WERI-Rb-1 (cell line): Measurements from ENCODE around the gene WBP2.
"Not testable (repeated sequence)": the region's sequence is repeated elsewhere in the genome, so short reads cannot be mapped to it uniquely, and the experiment has no call there.

ENCODE experiments used
- DNase-seq: peaks from one replicate; pipeline ENCODE4 v3.0.0-alpha.2; 2020
- H3K27ac ChIP-seq: fragments of 250-450 bp; sonication (Bioruptor Pico); 2 replicates; pipeline ENCODE4 v1.5.1; 2020; ENCODE audit warnings: mild to moderate bottlenecking, moderate library complexity
- H3K27me3 ChIP-seq: fragments of 250-450 bp; sonication (Bioruptor Pico); 2 replicates; pipeline ENCODE4 v1.5.1; 2021; ENCODE audit warnings: mild to moderate bottlenecking, low read depth, moderate library complexity; ENCODE audit not compliant: insufficient read depth, severe bottlenecking
- H3K36me3 ChIP-seq: fragments of 250-450 bp; sonication (Bioruptor Pico); 2 replicates; pipeline ENCODE4 v1.5.1; 2020; ENCODE audit warnings: mild to moderate bottlenecking, moderate library complexity
- H3K4me3 ChIP-seq: 2 replicates; pipeline ENCODE4 v1.5.1; 2011; ENCODE audit warnings: low read depth, mild to moderate bottlenecking, control low read depth, low read length
- H3K9me3 ChIP-seq: fragments of 250-450 bp; sonication (Bioruptor Pico); 2 replicates; pipeline ENCODE4 v1.5.1; 2021; ENCODE audit warnings: mild to moderate bottlenecking, moderate library complexity; ENCODE audit not compliant: severe bottlenecking
- CTCF ChIP-seq: IDR thresholded peaks from 2 replicates; pipeline ENCODE4 v1.5.1; 2011; ENCODE audit warnings: low read depth, mild to moderate bottlenecking, control low read depth, inconsistent platforms, low read length

WBP2 gene

GRCh38 chr17:75856062-75856756 is 1.1 kb upstream of the WBP2 start:
- Histone ChIP-seq H3K27ac (peak overlapping the region; percentile 83), H3K9me3 (no peaks in the 10 kb centered on the region), H3K4me3 (peak overlapping the region; percentile 89), H3K27me3 (no peaks in the 10 kb centered on the region), H3K36me3 (peaks cover 15% of the 10 kb centered on the region)
- no peak for DNase-seq
- TF ChIP-seq CTCF: no peak

- Histone ChIP-seq H3K27me3 (no peaks in the 10 kb centered on the region), H3K27ac (peak overlapping the region; percentile 69), H3K36me3 (peaks cover 26% of the 10 kb centered on the region), H3K9me3 (no peaks in the 10 kb centered on the region), H3K4me3 (peak overlapping the region; percentile 89)
- TF ChIP-seq CTCF: no peak; the same call in 1 of the 2 replicates
- DNase-seq: no peak
Observed at GRCh38 chr17:75854881-75855309, 240 bp downstream of the WBP2 start.

GRCh38 chr17:75854101-75854748 is 910 bp downstream of the WBP2 start:
- Histone ChIP-seq H3K36me3 (peaks cover 32% of the 10 kb centered on the region), H3K4me3 (peak overlapping the region; percentile 89), H3K9me3 (no peaks in the 10 kb centered on the region), H3K27ac (peak overlapping the region; percentile 69), H3K27me3 (no peaks in the 10 kb centered on the region)
- TF ChIP-seq CTCF: no peak
- peak; percentile 76 for DNase-seq

- Histone ChIP-seq H3K36me3 (peaks cover 40% of the 10 kb centered on the region), H3K4me3 (no peak overlapping the region), H3K27me3 (no peaks in the 10 kb centered on the region), H3K27ac (peak overlapping the region; percentile 25), H3K9me3 (no peaks in the 10 kb centered on the region)
- no peak for DNase-seq
- no peak for TF ChIP-seq CTCF
Observed at GRCh38 chr17:75853433-75853832, 1.7 kb downstream of the WBP2 start.

- DNase-seq, H3K27me3 ChIP-seq, H3K9me3 ChIP-seq, H3K4me3 ChIP-seq, H3K27ac ChIP-seq: not testable (repeated sequence)
- H3K36me3 ChIP-seq: peaks cover 58% of the 10 kb centered on the region
Observed at GRCh38 chr17:75851693-75851991, 3.5 kb downstream of the WBP2 start.

- Histone ChIP-seq H3K36me3 (peaks cover 64% of the 10 kb centered on the region), H3K9me3 (no peaks in the 10 kb centered on the region), H3K27ac (no peak overlapping the region), H3K27me3 (no peaks in the 10 kb centered on the region), H3K4me3 (no peak overlapping the region)
- TF ChIP-seq CTCF: no peak
- DNase-seq: no peak
Observed at GRCh38 chr17:75850928-75851692, 4.0 kb downstream of the WBP2 start.
